ENCODE results near the gene TH. TPM values are rescaled to one million over a fixed set of nuclear protein-coding genes. Genes with fewer than 3 reads are reported as not detected.

The TH gene
- total and polyA plus RNA-seq, 2 of the 4 experiments (the other 2 are of a cell fraction) = 0.10 TPM; not detected in 1

DNA sequence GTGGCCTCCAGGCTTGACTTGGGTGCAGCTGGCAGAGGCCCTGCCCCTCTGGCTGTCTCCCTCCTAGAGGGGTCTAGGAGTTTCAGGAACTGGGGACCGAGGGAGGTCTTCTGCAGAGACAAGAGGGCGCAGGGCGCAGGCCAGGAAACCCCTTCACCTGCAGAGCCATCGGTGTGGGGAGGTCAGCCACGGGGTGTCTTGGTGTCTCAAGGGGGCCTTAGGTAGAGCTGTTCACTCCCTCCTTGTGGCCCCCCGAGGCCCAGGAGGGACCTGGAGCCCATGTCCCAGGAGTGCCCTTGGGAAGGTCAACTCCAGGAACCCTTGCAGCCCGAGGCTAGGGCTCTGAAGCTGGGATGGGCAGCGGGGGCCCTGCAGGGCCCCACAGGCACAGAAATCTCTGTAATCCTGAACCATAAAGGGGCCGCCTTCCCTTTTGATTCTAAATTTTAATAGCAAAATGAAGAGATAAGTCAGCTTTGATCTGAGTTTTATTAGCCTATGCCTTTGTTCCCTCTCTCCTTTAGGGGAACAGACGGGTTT is 31.4 kb upstream of the TH start (continued):
- TF ChIP-seq, protein P1, sequence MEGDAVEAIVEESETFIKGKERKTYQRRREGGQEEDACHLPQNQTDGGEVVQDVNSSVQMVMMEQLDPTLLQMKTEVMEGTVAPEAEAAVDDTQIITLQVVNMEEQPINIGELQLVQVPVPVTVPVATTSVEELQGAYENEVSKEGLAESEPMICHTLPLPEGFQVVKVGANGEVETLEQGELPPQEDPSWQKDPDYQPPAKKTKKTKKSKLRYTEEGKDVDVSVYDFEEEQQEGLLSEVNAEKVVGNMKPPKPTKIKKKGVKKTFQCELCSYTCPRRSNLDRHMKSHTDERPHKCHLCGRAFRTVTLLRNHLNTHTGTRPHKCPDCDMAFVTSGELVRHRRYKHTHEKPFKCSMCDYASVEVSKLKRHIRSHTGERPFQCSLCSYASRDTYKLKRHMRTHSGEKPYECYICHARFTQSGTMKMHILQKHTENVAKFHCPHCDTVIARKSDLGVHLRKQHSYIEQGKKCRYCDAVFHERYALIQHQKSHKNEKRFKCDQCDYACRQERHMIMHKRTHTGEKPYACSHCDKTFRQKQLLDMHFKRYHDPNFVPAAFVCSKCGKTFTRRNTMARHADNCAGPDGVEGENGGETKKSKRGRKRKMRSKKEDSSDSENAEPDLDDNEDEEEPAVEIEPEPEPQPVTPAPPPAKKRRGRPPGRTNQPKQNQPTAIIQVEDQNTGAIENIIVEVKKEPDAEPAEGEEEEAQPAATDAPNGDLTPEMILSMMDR (conservative IDR thresholded peaks at IDR 0.05; ENCODE audit: low read depth, low read length) = no peak
- no peak for TF ChIP-seq POLR2A (IDR thresholded peaks at IDR 0.05; ENCODE audit: low read depth, low read length)
- TF ChIP-seq CHD1 (IDR thresholded peaks at IDR 0.05; ENCODE audit: low read depth, low read length) = no peak
- no peak for TF ChIP-seq SMC3 (IDR thresholded peaks at IDR 0.05; ENCODE audit: low read depth, low read length)
- no peak for TF ChIP-seq MAZ (IDR thresholded peaks at IDR 0.05; ENCODE audit: borderline replicate concordance, low read depth, low read length)
